GM23338 (cell line): ENCODE results near the gene DRD5. TPM values are rescaled to one million over a fixed set of nuclear protein-coding genes. Genes with fewer than 3 reads are reported as not detected.

Experiments used
- ATAC-seq: fragments of 200-7000 bp; cut with Tn5 transposase; 3 replicates; pipeline ENCODE4 v1.9.1; 2020
- DNase-seq: peaks from one replicate; pipeline ENCODE4 v3.0.0-alpha.2; 2015; ENCODE audit warnings: low spot score
- H2AFZ ChIP-seq: fragments of 200-600 bp; sonication (generic); 2 replicates; pipeline ENCODE4 v1.8.0; 2016; ENCODE audit warnings: antibody characterized with exemption, mild to moderate bottlenecking, moderate library complexity
- H3F3A ChIP-seq: fragments of 200-600 bp; sonication (generic); replicated peaks from 2 replicates; pipeline ENCODE4 v1.8.0; 2017; ENCODE audit warnings: antibody characterized with exemption, mixed run types, low read depth
- H3K27ac ChIP-seq: fragments of 200-600 bp; sonication (generic); 2 replicates; pipeline ENCODE4 v1.6.1; 2016; ENCODE audit warnings: low read depth
- H3K27me3 ChIP-seq: fragments of 200-600 bp; sonication (generic); 2 replicates; pipeline ENCODE4 v1.8.0; 2016; ENCODE audit warnings: mild to moderate bottlenecking, mixed run types, moderate library complexity; ENCODE audit not compliant: insufficient read depth
- H3K36me3 ChIP-seq: fragments of 200-600 bp; sonication (generic); 2 replicates; pipeline ENCODE4 v1.8.0; 2016; ENCODE audit warnings: mild to moderate bottlenecking; ENCODE audit not compliant: insufficient read depth
- H3K4me1 ChIP-seq: fragments of 200-600 bp; sonication (generic); 2 replicates; pipeline ENCODE4 v1.8.0; 2016; ENCODE audit warnings: mild to moderate bottlenecking, moderate library complexity; ENCODE audit not compliant: insufficient read depth
- H3K4me2 ChIP-seq: fragments of 200-600 bp; sonication (generic); 2 replicates; pipeline ENCODE4 v1.7.1; 2017; ENCODE audit warnings: mixed run types
- H3K4me3 ChIP-seq: fragments of 200-600 bp; sonication (generic); 2 replicates; pipeline ENCODE4 v1.6.1; 2016; ENCODE audit warnings: mixed run types
- H3K79me2 ChIP-seq: fragments of 200-600 bp; sonication (generic); replicated peaks from 2 replicates; pipeline ENCODE4 v1.8.0; 2017; ENCODE audit warnings: mild to moderate bottlenecking; ENCODE audit not compliant: insufficient read depth
- H3K9me2 ChIP-seq: fragments of 200-600 bp; sonication (generic); 2 replicates; pipeline ENCODE4 v1.8.0; 2017; ENCODE audit not compliant: insufficient read depth
- H4K20me1 ChIP-seq: fragments of 200-600 bp; sonication (generic); replicated peaks from 2 replicates; pipeline ENCODE4 v1.8.0; 2017; ENCODE audit warnings: mild to moderate bottlenecking; ENCODE audit not compliant: insufficient read depth
- H3K27ac Mint-ChIP-seq: 2 replicates; pipeline ENCODE4 v1.8.0; 2020; ENCODE audit warnings: inconsistent platforms, mild to moderate bottlenecking, moderate library complexity, mixed read lengths
- H3K27me3 Mint-ChIP-seq: 3 replicates; pipeline ENCODE4 v1.8.0; 2022; ENCODE audit warnings: low read depth, mild to moderate bottlenecking, moderate library complexity, mixed read lengths, inconsistent platforms; ENCODE audit not compliant: insufficient read depth, poor library complexity
- H3K36me3 Mint-ChIP-seq: 3 replicates; pipeline ENCODE4 v1.8.0; 2021; ENCODE audit warnings: low read depth, mild to moderate bottlenecking, inconsistent platforms, moderate library complexity, mixed read lengths
- H3K4me1 Mint-ChIP-seq: 3 replicates; pipeline ENCODE4 v1.8.0; 2020; ENCODE audit warnings: mild to moderate bottlenecking, inconsistent platforms, mixed read lengths
- H3K4me3 Mint-ChIP-seq: 3 replicates; pipeline ENCODE4 v1.8.0; 2021; ENCODE audit warnings: moderate library complexity, mild to moderate bottlenecking, inconsistent platforms, mixed read lengths
- H3K9me3 Mint-ChIP-seq: 3 replicates; pipeline ENCODE4 v1.8.0; 2020; ENCODE audit warnings: moderate library complexity, mild to moderate bottlenecking, inconsistent platforms, mixed read lengths
- CREB1 ChIP-seq: fragments of 250-450 bp; sonication (Bioruptor Pico); IDR thresholded peaks from 2 replicates; pipeline ENCODE4 v1.5.0; 2020; ENCODE audit warnings: low read depth, mild to moderate bottlenecking, moderate library complexity
- EZH2 ChIP-seq: fragments of 200-600 bp; sonication (generic); IDR thresholded peaks from one replicate; pipeline ENCODE4 v1.8.0; 2017; ENCODE audit warnings: antibody characterized with exemption, mild to moderate bottlenecking, low read depth; ENCODE audit not compliant: unreplicated experiment
- EZH2phosphoT487 ChIP-seq: fragments of 200-600 bp; sonication (generic); IDR thresholded peaks from one replicate; pipeline ENCODE4 v1.8.1; 2018; ENCODE audit warnings: antibody characterized with exemption; ENCODE audit not compliant: unreplicated experiment
- JUNB ChIP-seq: IDR thresholded peaks from one replicate; pipeline ENCODE4 v1.6.1; 2016; ENCODE audit warnings: antibody characterized with exemption; ENCODE audit not compliant: unreplicated experiment
- NANOG ChIP-seq: IDR thresholded peaks from 2 replicates; pipeline ENCODE4 v1.6.1; 2016; ENCODE audit warnings: antibody characterized with exemption, borderline replicate concordance
- STAT1 ChIP-seq: IDR thresholded peaks from one replicate; pipeline ENCODE4 v1.6.1; 2016; ENCODE audit warnings: antibody characterized with exemption; ENCODE audit not compliant: unreplicated experiment
- ZNF114 ChIP-seq: fragments of 250-450 bp; sonication (Bioruptor Pico); IDR thresholded peaks from 2 replicates; pipeline ENCODE4 v1.5.0; 2020; ENCODE audit warnings: mild to moderate bottlenecking, moderate library complexity
- polyA plus RNA-seq: library from polyadenylated mRNA; unstranded; fragments of >200 nt; fragmentation: Nextera tagmentation; extraction: Ambion mirVana; gene quantifications from 2 replicates; pipeline ENCODE4 v1.2.1, GENCODE V29; 2016
- total RNA-seq: library from RNA; depleted of rRNA; stranded (reverse); fragments of >200 nt; shearing (Covaris generic); gene quantifications from 2 replicates; pipeline ENCODE4 v1.2.3, GENCODE V29; 2014
- TF ChIP-seq, protein P1 (sequence below): fragments of 250-450 bp; sonication (Bioruptor Pico); IDR thresholded peaks from 2 replicates; pipeline ENCODE4 v1.5.0; 2020; ENCODE audit warnings: mild to moderate bottlenecking, moderate library complexity
- TF ChIP-seq, protein P2 (sequence below): IDR thresholded peaks from 2 replicates; pipeline ENCODE4 v1.6.1; 2016; ENCODE audit warnings: antibody characterized with exemption
- TF ChIP-seq, protein P3 (sequence below), 2 experiments: fragments of 200-600 bp in 1 of 2; sonication (generic) in 1 of 2; conservative IDR thresholded peaks; 2 replicates each; pipeline versions ENCODE4 v1.5.1 to v1.6.1; 2016 to 2017; ENCODE audit warnings: antibody characterized with exemption in 2 of 2, low read depth in 2 of 2, mild to moderate bottlenecking in 2 of 2, moderate library complexity in 1 of 2

The DRD5 gene
- total and polyA plus RNA-seq, 2 experiments from 2014 or later = 0.08 to 0.24 TPM

DNA sequence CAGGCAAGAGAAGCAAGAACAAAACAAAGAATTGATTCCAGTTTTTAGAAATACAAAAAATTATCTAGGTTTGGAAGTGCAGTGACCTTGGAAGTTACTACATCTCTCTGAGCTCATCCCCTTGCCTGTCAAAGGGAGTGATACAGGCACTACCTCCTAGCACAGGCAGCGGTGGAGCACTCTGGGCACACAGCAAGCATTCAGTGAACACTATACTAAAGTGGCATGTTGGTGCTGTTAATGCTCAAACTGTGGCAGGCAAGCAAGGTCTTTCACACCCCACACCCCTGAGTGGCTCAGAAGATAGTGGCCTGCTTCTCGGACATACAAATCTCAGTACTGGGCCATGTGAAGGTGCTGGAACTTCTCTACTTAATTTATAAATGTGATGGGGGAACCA, 51.2 kb downstream of the DRD5 start:
- H3K27ac ChIP-seq = no peak overlapping the region
- no peaks in the 10 kb centered on the region for H3K36me3 ChIP-seq
- TF ChIP-seq ZNF114 (CRISPR knock-in tag) = no peak
- TF ChIP-seq, protein P1, sequence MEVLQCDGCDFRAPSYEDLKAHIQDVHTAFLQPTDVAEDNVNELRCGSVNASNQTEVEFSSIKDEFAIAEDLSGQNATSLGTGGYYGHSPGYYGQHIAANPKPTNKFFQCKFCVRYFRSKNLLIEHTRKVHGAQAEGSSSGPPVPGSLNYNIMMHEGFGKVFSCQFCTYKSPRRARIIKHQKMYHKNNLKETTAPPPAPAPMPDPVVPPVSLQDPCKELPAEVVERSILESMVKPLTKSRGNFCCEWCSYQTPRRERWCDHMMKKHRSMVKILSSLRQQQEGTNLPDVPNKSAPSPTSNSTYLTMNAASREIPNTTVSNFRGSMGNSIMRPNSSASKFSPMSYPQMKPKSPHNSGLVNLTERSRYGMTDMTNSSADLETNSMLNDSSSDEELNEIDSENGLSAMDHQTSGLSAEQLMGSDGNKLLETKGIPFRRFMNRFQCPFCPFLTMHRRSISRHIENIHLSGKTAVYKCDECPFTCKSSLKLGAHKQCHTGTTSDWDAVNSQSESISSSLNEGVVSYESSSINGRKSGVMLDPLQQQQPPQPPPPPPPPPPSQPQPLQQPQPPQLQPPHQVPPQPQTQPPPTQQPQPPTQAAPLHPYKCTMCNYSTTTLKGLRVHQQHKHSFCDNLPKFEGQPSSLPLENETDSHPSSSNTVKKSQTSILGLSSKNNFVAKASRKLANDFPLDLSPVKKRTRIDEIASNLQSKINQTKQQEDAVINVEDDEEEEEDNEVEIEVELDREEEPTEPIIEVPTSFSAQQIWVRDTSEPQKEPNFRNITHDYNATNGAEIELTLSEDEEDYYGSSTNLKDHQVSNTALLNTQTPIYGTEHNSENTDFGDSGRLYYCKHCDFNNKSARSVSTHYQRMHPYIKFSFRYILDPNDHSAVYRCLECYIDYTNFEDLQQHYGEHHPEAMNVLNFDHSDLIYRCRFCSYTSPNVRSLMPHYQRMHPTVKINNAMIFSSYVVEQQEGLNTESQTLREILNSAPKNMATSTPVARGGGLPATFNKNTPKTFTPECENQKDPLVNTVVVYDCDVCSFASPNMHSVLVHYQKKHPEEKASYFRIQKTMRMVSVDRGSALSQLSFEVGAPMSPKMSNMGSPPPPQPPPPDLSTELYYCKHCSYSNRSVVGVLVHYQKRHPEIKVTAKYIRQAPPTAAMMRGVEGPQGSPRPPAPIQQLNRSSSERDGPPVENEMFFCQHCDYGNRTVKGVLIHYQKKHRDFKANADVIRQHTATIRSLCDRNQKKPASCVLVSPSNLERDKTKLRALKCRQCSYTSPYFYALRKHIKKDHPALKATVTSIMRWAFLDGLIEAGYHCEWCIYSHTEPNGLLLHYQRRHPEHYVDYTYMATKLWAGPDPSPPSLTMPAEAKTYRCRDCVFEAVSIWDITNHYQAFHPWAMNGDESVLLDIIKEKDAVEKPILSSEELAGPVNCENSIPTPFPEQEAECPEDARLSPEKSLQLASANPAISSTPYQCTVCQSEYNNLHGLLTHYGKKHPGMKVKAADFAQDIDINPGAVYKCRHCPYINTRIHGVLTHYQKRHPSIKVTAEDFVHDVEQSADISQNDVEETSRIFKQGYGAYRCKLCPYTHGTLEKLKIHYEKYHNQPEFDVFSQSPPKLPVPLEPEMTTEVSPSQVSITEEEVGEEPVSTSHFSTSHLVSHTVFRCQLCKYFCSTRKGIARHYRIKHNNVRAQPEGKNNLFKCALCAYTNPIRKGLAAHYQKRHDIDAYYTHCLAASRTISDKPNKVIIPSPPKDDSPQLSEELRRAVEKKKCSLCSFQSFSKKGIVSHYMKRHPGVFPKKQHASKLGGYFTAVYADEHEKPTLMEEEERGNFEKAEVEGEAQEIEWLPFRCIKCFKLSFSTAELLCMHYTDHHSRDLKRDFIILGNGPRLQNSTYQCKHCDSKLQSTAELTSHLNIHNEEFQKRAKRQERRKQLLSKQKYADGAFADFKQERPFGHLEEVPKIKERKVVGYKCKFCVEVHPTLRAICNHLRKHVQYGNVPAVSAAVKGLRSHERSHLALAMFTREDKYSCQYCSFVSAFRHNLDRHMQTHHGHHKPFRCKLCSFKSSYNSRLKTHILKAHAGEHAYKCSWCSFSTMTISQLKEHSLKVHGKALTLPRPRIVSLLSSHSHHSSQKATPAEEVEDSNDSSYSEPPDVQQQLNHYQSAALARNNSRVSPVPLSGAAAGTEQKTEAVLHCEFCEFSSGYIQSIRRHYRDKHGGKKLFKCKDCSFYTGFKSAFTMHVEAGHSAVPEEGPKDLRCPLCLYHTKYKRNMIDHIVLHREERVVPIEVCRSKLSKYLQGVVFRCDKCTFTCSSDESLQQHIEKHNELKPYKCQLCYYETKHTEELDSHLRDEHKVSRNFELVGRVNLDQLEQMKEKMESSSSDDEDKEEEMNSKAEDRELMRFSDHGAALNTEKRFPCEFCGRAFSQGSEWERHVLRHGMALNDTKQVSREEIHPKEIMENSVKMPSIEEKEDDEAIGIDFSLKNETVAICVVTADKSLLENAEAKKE (CRISPR knock-in tag) = no peak
- TF ChIP-seq, protein P2, sequence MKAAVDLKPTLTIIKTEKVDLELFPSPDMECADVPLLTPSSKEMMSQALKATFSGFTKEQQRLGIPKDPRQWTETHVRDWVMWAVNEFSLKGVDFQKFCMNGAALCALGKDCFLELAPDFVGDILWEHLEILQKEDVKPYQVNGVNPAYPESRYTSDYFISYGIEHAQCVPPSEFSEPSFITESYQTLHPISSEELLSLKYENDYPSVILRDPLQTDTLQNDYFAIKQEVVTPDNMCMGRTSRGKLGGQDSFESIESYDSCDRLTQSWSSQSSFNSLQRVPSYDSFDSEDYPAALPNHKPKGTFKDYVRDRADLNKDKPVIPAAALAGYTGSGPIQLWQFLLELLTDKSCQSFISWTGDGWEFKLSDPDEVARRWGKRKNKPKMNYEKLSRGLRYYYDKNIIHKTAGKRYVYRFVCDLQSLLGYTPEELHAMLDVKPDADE = no peak
- TF ChIP-seq CREB1 (CRISPR knock-in tag) = no peak
- no peak for TF ChIP-seq JUNB
- no peak for TF ChIP-seq EZH2phosphoT487
- no peak for TF ChIP-seq NANOG
- TF ChIP-seq STAT1 = no peak
- TF ChIP-seq, protein P3, sequence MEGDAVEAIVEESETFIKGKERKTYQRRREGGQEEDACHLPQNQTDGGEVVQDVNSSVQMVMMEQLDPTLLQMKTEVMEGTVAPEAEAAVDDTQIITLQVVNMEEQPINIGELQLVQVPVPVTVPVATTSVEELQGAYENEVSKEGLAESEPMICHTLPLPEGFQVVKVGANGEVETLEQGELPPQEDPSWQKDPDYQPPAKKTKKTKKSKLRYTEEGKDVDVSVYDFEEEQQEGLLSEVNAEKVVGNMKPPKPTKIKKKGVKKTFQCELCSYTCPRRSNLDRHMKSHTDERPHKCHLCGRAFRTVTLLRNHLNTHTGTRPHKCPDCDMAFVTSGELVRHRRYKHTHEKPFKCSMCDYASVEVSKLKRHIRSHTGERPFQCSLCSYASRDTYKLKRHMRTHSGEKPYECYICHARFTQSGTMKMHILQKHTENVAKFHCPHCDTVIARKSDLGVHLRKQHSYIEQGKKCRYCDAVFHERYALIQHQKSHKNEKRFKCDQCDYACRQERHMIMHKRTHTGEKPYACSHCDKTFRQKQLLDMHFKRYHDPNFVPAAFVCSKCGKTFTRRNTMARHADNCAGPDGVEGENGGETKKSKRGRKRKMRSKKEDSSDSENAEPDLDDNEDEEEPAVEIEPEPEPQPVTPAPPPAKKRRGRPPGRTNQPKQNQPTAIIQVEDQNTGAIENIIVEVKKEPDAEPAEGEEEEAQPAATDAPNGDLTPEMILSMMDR (conservative IDR thresholded peaks at IDR 0.05; ENCODE audit: low read depth in 2 of 2) = no peak
- TF ChIP-seq EZH2 = no peak
- H2AFZ ChIP-seq = no peak overlapping the region
- H3F3A ChIP-seq = no peaks in the 10 kb centered on the region
- no peaks in the 10 kb centered on the region for H3K4me1 ChIP-seq
- Mint-ChIP-seq H3K27me3 (peaks cover 2% of the 10 kb centered on the region), H3K27ac (no peak overlapping the region), H3K4me3 (no peak overlapping the region), H3K9me3 (no peaks in the 10 kb centered on the region; the same call in 2 of the 3 replicates), H3K36me3 (no peaks in the 10 kb centered on the region), H3K4me1 (peaks cover 3% of the 10 kb centered on the region; the same call in 2 of the 3 replicates)
- H3K4me3 ChIP-seq = no peak overlapping the region
- H3K9me2 ChIP-seq = 0 out of 2 replicates have a peak, but pooled peaks cover 4% of the 10 kb centered on the region
- H3K79me2 ChIP-seq = no peaks in the 10 kb centered on the region
- no peak for DNase-seq
- H4K20me1 ChIP-seq = no peaks in the 10 kb centered on the region
- ATAC-seq = no peak
- H3K27me3 ChIP-seq = no peaks in the 10 kb centered on the region
- H3K4me2 ChIP-seq = no peak overlapping the region
